GM21717 (cell line): ENCODE measurements around the gene SLC35G1.

Experiments
- ATAC-seq: cut with Tn5 transposase; IDR thresholded peaks from one replicate; pipeline ENCODE4 v1.9.1; 2021; ENCODE audit warnings: mild to moderate bottlenecking, moderate library complexity; ENCODE audit not compliant: unreplicated experiment

The SLC35G1 gene

GRCh38 chr10:93947055-93947454 is 53.3 kb downstream of the SLC35G1 start:
- ATAC-seq, result no peak

- no peak for ATAC-seq
Measured at GRCh38 chr10:93947524-93947923, 53.7 kb downstream of the SLC35G1 start.

GRCh38 chr10:93951905-93952304 is 58.1 kb downstream of the SLC35G1 start:
- ATAC-seq, result no peak
